ENCODE results near the gene SPOCK1.

SPOCK1 gene

GRCh38 chr5:137359941-137360340 lies 139.2 kb downstream of the SPOCK1 start:
- no peak for DNase-seq (ENCODE audit: low read depth)

- DNase-seq (ENCODE audit: low read depth), result no peak
These were observed 141.7 kb downstream of the SPOCK1 start for GRCh38 chr5:137357436-137357835.

DNA sequence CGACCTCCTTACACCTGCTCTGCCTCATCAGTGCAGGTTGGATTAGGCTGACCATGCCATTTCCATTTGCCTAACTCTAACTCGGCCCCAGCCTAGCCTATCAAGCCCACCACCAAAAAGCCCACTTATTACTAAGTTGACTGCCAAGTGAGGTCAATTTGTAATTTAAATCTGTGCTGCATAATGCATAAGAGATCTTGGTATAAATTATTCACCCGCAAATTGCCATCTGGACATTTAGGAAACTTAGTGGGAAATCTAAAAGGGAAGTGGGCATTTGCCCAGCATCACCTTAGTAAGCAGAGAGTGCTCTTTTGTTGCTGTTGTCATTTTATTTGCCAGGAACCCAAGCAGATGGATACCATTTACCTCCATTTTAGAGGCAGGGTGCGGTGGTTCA lies 143.0 kb downstream of the SPOCK1 start:
- no peak for DNase-seq (ENCODE audit: low read depth)

DNA sequence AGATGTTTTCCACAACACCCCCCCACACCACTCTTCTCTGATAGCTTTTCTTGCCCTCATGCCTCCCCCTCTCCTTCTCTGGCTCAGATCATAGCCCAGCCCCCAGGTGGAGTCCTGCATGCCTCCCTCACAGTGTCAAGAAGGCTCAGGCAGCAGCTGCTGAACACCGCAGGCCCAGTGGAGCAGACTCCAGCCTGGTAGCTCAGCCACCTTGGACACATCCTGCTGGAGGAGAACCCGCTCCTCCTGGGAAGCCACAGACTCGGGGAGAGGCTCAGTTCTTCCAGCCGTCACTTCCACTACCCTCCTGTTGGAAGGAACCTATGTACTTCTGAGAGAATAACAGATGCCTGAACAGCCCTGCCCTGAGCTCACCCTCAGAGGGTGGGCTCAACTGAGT lies 143.4 kb downstream of the SPOCK1 start:
- DNase-seq (ENCODE audit: low read depth), result no peak

DNA sequence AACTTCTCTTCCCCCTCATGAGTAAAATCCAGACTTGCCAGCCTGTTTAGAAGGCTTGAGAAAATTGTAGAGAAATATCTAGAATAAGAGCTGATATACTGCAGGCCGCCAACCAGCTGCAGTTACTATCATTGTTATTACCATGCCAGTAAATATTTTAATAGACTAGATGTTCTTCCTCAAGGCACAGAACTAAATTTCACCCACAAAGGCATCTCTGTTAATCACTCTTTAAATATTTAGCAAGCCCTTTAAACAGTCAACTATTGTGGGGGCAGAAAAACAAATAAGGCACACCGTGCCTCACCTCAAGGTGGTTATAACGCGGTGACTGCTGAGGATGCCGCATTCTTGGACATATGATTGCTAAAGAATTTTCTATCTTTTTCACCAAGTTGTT lies 147.0 kb downstream of the SPOCK1 start:
- no peak for DNase-seq (ENCODE audit: low read depth)

DNA sequence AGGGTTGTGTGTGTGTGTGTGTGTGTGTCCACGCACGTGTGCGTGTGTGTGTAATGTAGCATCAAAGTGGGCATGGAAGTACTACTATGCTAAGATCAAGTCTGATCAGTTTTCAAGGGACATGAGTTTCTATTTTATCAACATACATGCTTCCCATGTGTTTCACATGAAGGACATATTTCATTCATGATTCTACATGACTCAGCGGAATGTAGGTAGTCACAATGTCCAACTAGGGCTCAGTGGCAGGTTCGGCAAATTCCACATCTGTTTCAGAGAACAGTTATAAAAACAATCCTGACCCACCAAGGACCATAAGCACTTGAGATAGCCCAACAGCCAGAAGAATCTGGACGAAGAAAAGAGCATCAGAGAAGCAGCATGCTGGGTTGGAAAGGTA lies 148.3 kb downstream of the SPOCK1 start:
- no peak for DNase-seq (ENCODE audit: low read depth)

GRCh38 chr5:137348759-137349158 lies 150.4 kb downstream of the SPOCK1 start:
- DNase-seq (ENCODE audit: low read depth), result no peak

DNA sequence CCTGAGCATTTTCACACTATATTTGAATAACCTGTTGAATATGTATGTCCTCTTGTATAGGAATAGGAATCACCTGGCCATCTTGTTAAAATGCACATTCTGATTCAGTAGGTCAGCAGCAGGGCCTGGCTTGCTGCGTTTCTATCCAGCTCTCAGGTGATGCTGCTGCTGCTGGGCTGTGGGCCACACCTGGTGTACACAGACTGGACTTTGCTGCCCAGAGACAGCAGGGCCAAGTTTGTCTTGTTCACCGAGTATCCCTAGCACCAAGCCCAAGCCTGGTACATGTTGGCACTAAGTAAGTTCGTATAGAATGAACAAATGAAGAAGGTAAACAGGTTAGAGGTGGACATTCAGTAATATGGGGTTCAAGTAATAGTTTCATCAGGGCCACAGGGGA lies 151.3 kb downstream of the SPOCK1 start:
- no peak for DNase-seq (ENCODE audit: low read depth)

DNA sequence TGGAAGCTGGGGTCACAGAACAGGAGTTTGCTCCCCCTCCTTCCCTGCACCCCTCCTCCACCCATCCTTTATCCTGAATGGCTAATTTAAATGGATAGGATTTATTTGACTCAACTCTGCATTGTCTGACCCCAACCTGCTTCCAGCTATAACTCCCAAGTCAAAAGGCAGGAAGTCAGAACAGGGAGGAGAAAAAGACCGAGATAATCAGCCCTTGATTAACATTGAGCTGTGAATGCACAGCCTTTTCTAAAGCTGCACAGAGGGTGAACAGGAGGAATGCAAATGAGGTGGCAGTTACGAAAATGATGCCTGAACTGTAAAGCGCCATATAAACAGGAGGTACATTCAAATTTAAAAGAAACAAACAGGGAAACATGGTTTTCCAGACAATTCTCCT lies 152.8 kb downstream of the SPOCK1 start:
- DNase-seq (ENCODE audit: low read depth), result no peak

GRCh38 chr5:137345396-137345795 lies 153.7 kb downstream of the SPOCK1 start:
- DNase-seq (ENCODE audit: low read depth), result no peak

GRCh38 chr5:137344723-137345322 lies 154.3 kb downstream of the SPOCK1 start:
- DNase-seq (ENCODE audit: low read depth), result no peak

DNA sequence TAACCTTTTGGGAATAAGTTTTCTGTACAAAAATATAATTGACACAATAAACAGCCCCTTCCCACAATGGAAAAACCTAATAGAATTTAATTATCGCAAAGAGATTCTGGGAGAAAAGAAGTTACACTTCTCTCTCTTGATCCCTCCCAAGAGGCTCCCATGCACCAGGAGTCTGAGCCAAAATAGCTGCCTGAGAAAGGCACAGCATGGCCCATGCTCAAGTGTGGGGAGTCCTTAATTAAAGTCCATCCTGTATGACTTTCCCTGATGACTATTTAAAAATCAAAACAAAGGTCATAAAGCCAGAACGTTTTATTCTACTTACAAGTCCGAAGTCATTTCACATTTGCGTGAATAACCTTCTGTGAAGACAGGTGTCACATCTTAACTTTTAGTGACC lies 155.1 kb downstream of the SPOCK1 start:
- no peak for DNase-seq (ENCODE audit: low read depth)

DNA sequence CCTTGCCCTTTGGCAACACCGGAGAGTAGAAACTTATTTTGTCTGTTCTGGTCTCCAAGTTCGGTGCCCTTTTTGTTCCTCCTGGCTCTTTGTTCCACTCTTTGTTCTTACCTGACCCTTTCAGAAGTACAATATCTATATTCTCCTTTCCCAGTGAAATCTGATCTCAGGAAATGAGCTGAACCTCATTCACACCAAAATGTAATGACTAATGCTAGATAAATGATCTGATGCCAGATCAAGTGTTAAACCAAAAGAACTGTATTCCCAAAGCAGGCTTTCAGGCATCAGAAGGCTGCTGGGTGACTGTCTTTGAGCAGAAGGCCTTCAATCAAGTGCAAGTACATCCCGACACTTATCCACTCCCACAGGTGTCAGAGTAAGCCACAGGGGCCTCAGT lies 156.4 kb downstream of the SPOCK1 start:
- no peak for DNase-seq (ENCODE audit: low read depth)

- no peak for DNase-seq (ENCODE audit: low read depth)
These were observed 157.3 kb downstream of the SPOCK1 start for GRCh38 chr5:137341831-137342230.

DNA sequence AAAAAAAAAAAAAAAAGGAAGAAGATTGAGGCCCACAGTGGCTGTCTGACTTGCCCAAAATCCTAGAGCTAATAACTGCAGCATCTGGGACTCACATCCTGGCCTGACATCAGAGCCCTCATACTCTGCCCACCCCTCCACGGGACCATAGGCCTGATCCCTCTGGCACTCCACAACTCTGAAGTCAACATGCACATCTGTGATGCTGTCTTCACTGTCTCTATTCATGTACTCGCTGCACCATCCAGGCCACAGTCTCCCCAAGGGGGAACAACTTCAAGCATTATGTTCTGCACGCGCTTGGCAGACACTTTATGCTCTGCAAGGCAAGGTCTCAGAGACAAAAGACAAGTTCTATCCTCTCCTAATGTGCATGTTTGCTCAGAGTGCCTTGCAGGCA lies 158.2 kb downstream of the SPOCK1 start:
- DNase-seq (ENCODE audit: low read depth), result no peak

DNA sequence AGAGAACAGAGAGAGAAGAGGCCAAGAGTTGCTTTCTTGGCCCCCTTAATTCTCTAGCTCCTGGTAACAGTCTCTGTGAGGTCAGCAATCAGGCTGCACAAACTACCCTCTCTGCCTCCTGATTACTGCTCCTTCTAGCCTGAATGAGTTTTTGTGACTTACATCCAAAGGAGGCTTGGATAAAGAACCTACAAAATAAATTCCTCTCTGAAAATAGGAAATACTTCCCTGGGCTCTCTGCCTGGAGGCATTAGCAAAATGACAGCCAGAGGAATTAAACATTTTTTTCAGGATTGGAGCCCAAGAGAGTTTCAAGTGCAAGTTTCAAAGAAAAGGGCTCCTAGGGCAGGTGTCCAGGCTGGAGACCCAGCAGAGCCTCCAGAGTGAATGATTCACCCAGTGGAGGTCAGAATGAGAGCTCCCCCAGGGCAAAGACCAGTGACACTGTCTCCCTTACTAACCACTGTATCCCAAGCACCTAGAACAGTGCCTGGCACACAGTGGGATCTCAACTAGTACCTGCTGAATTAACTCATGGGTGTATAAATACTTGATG lies 162.5 kb downstream of the SPOCK1 start:
- DNase-seq (ENCODE audit: low read depth), result no peak

DNA sequence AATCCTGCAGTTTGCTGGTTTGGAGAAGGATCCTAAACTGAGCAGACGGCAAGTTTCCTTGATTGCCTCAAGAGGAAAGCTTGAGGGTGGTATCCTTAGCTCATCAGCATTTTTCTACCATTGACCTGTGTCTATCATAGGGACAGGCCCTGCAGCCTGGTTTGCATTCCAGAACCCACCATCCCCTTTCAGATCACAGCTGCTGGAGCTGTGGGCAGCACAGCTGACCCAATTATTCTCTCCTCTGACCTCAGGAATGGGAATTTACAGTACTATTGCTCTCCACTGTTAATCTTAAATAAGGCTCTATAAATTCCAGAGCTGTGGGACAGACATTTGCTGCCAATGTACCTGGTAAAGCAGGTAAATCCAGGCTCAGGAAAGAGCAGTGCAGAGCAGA lies 163.0 kb downstream of the SPOCK1 start:
- DNase-seq (ENCODE audit: low read depth), result no peak

- DNase-seq (ENCODE audit: low read depth), result no peak
These were observed 163.6 kb downstream of the SPOCK1 start for GRCh38 chr5:137335493-137335892.

GRCh38 chr5:137333928-137334327 lies 165.2 kb downstream of the SPOCK1 start:
- DNase-seq (ENCODE audit: low read depth), result no peak

- DNase-seq (ENCODE audit: low read depth), result no peak
These were observed 165.7 kb downstream of the SPOCK1 start for GRCh38 chr5:137333475-137333874.

DNA sequence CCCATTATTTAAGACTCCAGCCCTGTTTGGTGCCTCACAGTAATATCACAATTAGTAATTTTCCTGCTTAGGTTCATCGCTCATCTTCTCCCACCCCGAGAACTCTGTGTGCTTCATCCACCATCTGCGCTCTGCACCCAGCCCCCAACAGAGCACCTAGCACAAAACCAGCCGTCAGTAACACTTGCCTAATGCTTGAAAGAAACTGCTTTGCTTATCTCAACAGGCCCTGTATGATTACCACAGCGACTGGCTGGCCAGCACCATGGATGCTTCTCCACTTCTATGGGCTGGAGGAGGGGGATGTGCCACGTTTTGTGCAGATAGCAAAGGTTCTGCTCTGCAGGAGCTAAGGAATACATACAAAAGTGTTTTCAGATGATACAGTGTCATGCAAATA lies 166.8 kb downstream of the SPOCK1 start:
- no peak for DNase-seq (ENCODE audit: low read depth)

DNA sequence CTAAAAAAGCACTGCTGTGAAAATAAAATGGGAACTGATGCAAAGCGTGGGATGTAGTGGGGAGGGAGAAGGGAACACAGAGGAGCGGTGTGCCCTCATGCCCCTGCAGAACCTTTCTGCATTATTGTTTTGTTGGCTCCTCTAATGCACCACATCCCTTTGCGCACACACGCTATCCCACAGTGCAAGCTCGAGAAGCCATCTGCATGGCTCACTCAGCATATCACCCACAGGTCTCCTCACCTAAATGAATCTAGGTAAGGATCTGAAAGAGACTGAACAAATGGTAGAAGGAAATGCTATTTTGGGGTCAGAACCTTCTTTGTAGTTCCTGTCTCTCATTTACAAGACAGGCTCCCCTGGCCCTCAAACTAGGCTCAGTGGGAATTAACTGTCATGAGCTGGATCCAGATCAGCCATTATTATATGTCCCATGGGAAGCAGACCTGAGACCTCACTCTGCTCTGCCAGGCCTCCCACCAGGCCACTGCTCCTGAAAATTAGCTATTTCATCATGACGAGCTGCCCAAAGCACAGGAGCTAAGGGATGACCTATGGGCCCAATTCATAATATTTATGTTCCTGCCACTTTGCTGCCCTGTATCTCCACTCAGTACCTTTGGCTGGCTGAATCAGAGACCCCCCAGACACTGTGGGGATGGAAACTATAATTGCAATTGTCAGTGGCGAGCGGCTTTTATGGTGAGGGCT lies 169.4 kb downstream of the SPOCK1 start:
- no peak for DNase-seq (ENCODE audit: low read depth)

GRCh38 chr5:137328991-137329390 lies 170.1 kb downstream of the SPOCK1 start:
- no peak for DNase-seq (ENCODE audit: low read depth)

DNA sequence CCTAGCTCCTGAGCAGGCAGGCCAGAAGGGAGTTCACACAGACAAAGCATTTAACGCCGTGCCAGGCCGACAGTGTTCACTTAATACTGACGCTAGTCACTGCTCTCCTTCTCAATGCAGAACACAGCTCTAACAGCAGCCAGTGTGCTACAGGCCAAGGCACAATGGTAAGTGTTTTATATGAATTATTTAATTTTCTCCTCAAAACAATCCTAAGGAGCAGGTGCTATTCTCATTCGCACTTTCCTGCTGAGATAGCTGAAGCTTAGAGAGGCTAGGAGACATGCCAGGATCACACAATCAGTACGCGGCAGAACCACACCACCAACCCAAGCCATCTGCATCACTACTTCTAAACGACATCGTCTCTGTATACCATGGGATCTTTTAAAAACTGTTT lies 170.7 kb downstream of the SPOCK1 start:
- DNase-seq (ENCODE audit: low read depth), result no peak

All from stimulated activated CD8-positive, alpha-beta memory T cell treated with anti-CD3 and anti-CD28 coated beads, Interleukin-12 subunit alpha, Interleukin-12 subunit beta, amount 100 ng/mL, for 1 hour (primary cell).